ENCODE data around the gene BMP8B.
"Not testable (repeated sequence)": the region's sequence is repeated elsewhere in the genome, so short reads cannot be mapped to it uniquely, and the experiment has no call there.

- TF ChIP-seq CTCF (IDR thresholded peaks at IDR 0.05; ENCODE audit: low read depth, low read length, missing input control); ATF3 (IDR thresholded peaks at IDR 0.05); RXRA (IDR thresholded peaks at IDR 0.05); RAD21 (IDR thresholded peaks at IDR 0.05); TAF1 (conservative IDR thresholded peaks at IDR 0.05); MAX (IDR thresholded peaks at IDR 0.05); REST (IDR thresholded peaks at IDR 0.05); YY1 (IDR thresholded peaks at IDR 0.05): not testable (repeated sequence)
These were observed 17.6 kb downstream of the BMP8B start, which contains the start of gene OXCT2 for GRCh38 chr1:39771022-39771532.

All from liver (tissue), 3 donors.